Keratinocyte (primary cell): ENCODE results near the gene KIF21A. TPM values are rescaled to one million over a fixed set of nuclear protein-coding genes. Genes with fewer than 3 reads are reported as not detected.

ENCODE experiments used
- DNase-seq: peaks from one replicate; pipeline ENCODE4 v3.0.0-alpha.2; 2011; ENCODE audit warnings: low read depth, missing footprints, low spot score
- FAIRE-seq: peaks from 2 replicates; lab custom pipeline; 2011; peaks lifted over from hg19 to GRCh38; lab: Jason Lieb, UNC
- H2AFZ ChIP-seq: 2 replicates; pipeline ENCODE4 v1.6.0; 2012; ENCODE audit warnings: low read length, control low read depth, inconsistent platforms; ENCODE audit not compliant: control insufficient read depth
- H3K27ac ChIP-seq: 2 replicates; pipeline ENCODE4 v1.5.1; 2011; ENCODE audit warnings: low read length; ENCODE audit not compliant: control insufficient read depth, insufficient read depth
- H3K27me3 ChIP-seq: 3 replicates; pipeline ENCODE4 v1.6.0; 2011; ENCODE audit warnings: low read length; ENCODE audit not compliant: control insufficient read depth, insufficient read depth; ENCODE audit errors: extremely low read depth
- H3K36me3 ChIP-seq, 2 experiments: 2 replicates in 1 of 2; 3 replicates in 1 of 2; pipeline ENCODE4 v1.5.1; 2011; ENCODE audit warnings: low read length in 2 of 2, mild to moderate bottlenecking in 1 of 2; ENCODE audit not compliant: control insufficient read depth in 2 of 2, insufficient read depth in 2 of 2; ENCODE audit errors: extremely low read depth in 1 of 2
- H3K4me1 ChIP-seq: 3 replicates; pipeline ENCODE4 v1.5.1; 2011; ENCODE audit warnings: low read length; ENCODE audit not compliant: control insufficient read depth, insufficient read depth; ENCODE audit errors: extremely low read depth
- H3K4me2 ChIP-seq: 3 replicates; pipeline ENCODE4 v1.6.0; 2011; ENCODE audit warnings: low read depth, low read length; ENCODE audit not compliant: control insufficient read depth, insufficient read depth; ENCODE audit errors: extremely low read depth
- H3K4me3 ChIP-seq, 3 experiments: fragments of 200-600 bp in 1 of 3; sonication (generic) in 1 of 3; 2 replicates in 2 of 3; 3 replicates in 1 of 3; pipeline ENCODE4 v1.5.1; 2011 to 2016; ENCODE audit warnings: low read length in 3 of 3, mild to moderate bottlenecking in 3 of 3, control low read depth in 2 of 3, inconsistent platforms in 1 of 3, low read depth in 1 of 3, mixed read lengths in 1 of 3, mixed run types in 1 of 3, moderate library complexity in 1 of 3; ENCODE audit not compliant: control insufficient read depth in 2 of 3, insufficient read depth in 2 of 3; ENCODE audit errors: extremely low read depth in 1 of 3
- H3K79me2 ChIP-seq: 2 replicates; pipeline ENCODE4 v1.6.0; 2012; ENCODE audit warnings: low read length; ENCODE audit not compliant: control insufficient read depth, insufficient read depth
- H3K9ac ChIP-seq: 3 replicates; pipeline ENCODE4 v1.6.0; 2011; ENCODE audit warnings: low read length; ENCODE audit not compliant: control insufficient read depth, insufficient read depth; ENCODE audit errors: extremely low read depth
- H3K9me1 ChIP-seq: 3 replicates; pipeline ENCODE4 v1.6.0; 2011; ENCODE audit warnings: low read length; ENCODE audit not compliant: control insufficient read depth, insufficient read depth; ENCODE audit errors: extremely low read depth
- H3K9me3 ChIP-seq: 2 replicates; pipeline ENCODE4 v1.5.1; 2012; ENCODE audit warnings: low read depth, low read length; ENCODE audit not compliant: control insufficient read depth
- H4K20me1 ChIP-seq: 3 replicates; pipeline ENCODE4 v1.6.0; 2011; ENCODE audit warnings: low read length; ENCODE audit not compliant: control insufficient read depth, insufficient read depth; ENCODE audit errors: extremely low read depth
- EZH2 ChIP-seq: IDR thresholded peaks from one replicate; pipeline ENCODE4 v1.6.1; 2012; ENCODE audit warnings: inconsistent platforms, mild to moderate bottlenecking, low read length, moderate library complexity
- dilution Hi-C: fragments of 300-500 bp; cut with MboI; formaldehyde crosslinking; loops from one replicate; pipeline ENCODE4 v1.7.0; 2020; ENCODE audit warnings: low sequenced_read_pairs; ENCODE audit not compliant: extremely low pct_ligation_motif_present
- polyA plus RNA-seq, 5 experiments: library from polyadenylated mRNA; depleted of rRNA in 3 of 5; stranded (reverse) in 3 of 5; stranded (forward) in 1 of 5; unstranded in 1 of 5; fragments of >200 nt; gene quantifications; 1 replicate in 1 of 5; 2 replicates in 3 of 5; 3 replicates in 1 of 5; pipeline versions ENCODE4 v1.2.1 to v1.2.3, GENCODE V29; 2011 to 2012; ENCODE audit warnings: missing spikeins in 2 of 5, low read depth in 1 of 5, low replicate concordance in 1 of 5
- TF ChIP-seq, protein P1 (sequence below), 3 experiments: IDR thresholded peaks in 1 of 3; conservative IDR thresholded peaks in 1 of 3; optimal IDR thresholded peaks in 1 of 3; 2 replicates in 2 of 3; 3 replicates in 1 of 3; pipeline versions ENCODE3 to v1.5.1; 2011; ENCODE audit warnings: low read length in 3 of 3, mild to moderate bottlenecking in 3 of 3, moderate library complexity in 2 of 3, control low read depth in 1 of 3, inconsistent platforms in 1 of 3; ENCODE audit not compliant: insufficient read depth in 2 of 3; ENCODE audit errors: extremely low read depth in 1 of 3

Gene KIF21A
- polyA plus RNA-seq, 1 donor (not counting 4 experiments of a cell fraction or from before 2014, with no cell fraction given) = 27.5 TPM

DNA sequence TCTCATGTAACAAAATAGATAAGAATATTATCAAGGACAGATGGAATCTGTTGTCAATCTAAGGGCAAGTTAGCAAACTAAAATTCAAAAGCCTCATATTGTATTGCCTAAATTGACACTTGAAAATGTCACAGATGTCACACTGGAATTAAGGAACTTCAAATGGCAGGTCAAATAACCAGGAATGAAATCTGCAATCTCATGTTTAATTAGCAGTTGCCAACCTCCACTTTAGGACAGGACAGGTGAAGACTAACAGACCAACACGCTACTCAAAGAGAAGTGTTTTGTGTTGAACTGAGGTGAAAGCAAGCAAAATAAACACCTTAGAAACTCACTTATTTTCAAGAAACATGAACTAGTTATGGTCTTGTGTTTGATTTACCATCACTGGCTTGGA lies 11.1 kb downstream of the KIF21A start:
- no peaks in the 10 kb centered on the region for H3K27me3 ChIP-seq
- dilution Hi-C loops = no loop called here
- no peaks in the 10 kb centered on the region for H3K9me1 ChIP-seq
- H4K20me1 ChIP-seq = no peaks in the 10 kb centered on the region
- TF ChIP-seq EZH2 = no peak
- TF ChIP-seq, protein P1, sequence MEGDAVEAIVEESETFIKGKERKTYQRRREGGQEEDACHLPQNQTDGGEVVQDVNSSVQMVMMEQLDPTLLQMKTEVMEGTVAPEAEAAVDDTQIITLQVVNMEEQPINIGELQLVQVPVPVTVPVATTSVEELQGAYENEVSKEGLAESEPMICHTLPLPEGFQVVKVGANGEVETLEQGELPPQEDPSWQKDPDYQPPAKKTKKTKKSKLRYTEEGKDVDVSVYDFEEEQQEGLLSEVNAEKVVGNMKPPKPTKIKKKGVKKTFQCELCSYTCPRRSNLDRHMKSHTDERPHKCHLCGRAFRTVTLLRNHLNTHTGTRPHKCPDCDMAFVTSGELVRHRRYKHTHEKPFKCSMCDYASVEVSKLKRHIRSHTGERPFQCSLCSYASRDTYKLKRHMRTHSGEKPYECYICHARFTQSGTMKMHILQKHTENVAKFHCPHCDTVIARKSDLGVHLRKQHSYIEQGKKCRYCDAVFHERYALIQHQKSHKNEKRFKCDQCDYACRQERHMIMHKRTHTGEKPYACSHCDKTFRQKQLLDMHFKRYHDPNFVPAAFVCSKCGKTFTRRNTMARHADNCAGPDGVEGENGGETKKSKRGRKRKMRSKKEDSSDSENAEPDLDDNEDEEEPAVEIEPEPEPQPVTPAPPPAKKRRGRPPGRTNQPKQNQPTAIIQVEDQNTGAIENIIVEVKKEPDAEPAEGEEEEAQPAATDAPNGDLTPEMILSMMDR (optimal IDR thresholded peaks at IDR 0.05 in 1 of 3, IDR thresholded peaks at IDR 0.05 in 1 of 3, conservative IDR thresholded peaks at IDR 0.05 in 1 of 3; ENCODE audit: extremely low read depth in 1 of 3, insufficient read depth in 2 of 3, low read length in 3 of 3) = no peak
- peaks cover 25% of the 10 kb centered on the region for H3K79me2 ChIP-seq
- no peak overlapping the region for H3K9ac ChIP-seq
- H3K36me3 ChIP-seq = no peaks in the 10 kb centered on the region
- no peak overlapping the region for H2AFZ ChIP-seq
- H3K9me3 ChIP-seq = no peaks in the 10 kb centered on the region
- no peak overlapping the region for H3K27ac ChIP-seq
- DNase-seq (no peak), FAIRE-seq (no peak)
- no peak overlapping the region for H3K4me3 ChIP-seq
- no peak overlapping the region for H3K4me2 ChIP-seq
- H3K4me1 ChIP-seq = peaks cover 14% of the 10 kb centered on the region

DNA sequence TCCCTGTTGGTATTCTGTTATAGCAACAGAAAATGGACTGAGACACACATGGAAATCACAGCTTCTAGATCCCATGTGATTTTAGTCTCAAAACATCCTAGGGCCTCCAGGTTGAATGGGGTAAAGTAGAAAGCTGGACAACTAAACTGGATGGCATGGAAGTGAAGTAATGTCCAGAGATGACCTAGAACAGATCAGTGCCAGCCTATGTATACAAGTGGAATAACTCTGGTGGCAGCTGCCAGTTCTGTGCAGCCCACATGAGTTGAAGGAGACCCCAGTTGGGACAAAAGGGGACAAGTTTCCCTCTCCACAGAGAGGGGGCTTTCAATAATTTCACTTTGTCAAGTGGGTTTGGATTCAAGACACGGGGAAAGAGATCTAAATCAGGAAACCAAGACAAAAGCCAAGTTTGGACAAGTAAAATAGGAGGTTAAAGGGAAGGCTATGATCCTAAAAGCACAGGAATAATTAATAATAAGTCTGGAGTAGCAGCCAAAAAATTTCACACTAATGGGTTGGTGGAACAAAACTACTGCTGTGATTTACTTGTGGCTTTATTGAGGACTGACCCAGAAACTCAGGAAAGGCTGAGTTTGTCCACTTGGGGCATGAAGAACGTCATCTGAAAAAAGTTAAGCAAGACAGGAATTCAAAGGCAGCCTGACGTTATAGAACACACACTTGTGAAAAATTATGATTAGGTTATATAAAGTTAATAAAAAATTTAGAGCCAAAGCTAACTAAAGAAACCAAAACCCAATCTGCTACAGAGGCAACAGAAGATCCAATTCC lies 11.7 kb downstream of the KIF21A start:
- FAIRE-seq = no peak

More for the DNA sequence above, 11.7 kb downstream of the KIF21A start:
- no peak overlapping the region for H2AFZ ChIP-seq
- dilution Hi-C loops = no loop called here
- peaks cover 14% of the 10 kb centered on the region for H3K4me1 ChIP-seq
- DNase-seq = no peak
- H3K4me3 ChIP-seq = no peak overlapping the region
- no peaks in the 10 kb centered on the region for H3K9me1 ChIP-seq
- no peaks in the 10 kb centered on the region for H3K9me3 ChIP-seq
- no peaks in the 10 kb centered on the region for H3K36me3 ChIP-seq
- no peak overlapping the region for H3K9ac ChIP-seq
- TF ChIP-seq, protein P1 (optimal IDR thresholded peaks at IDR 0.05 in 1 of 3, IDR thresholded peaks at IDR 0.05 in 1 of 3, conservative IDR thresholded peaks at IDR 0.05 in 1 of 3; ENCODE audit: extremely low read depth in 1 of 3, insufficient read depth in 2 of 3, low read length in 3 of 3) = no peak
- TF ChIP-seq EZH2 = no peak
- peaks cover 21% of the 10 kb centered on the region for H3K79me2 ChIP-seq
- H3K4me2 ChIP-seq = no peak overlapping the region
- H3K27ac ChIP-seq = no peak overlapping the region
- no peaks in the 10 kb centered on the region for H3K27me3 ChIP-seq
- no peaks in the 10 kb centered on the region for H4K20me1 ChIP-seq
